NCI-H2081 treated with DMSO at 0.1 percent for 48 hours (cell line): ENCODE data around the gene LIPG.
"Not testable (repeated sequence)": the region's sequence is repeated elsewhere in the genome, so short reads cannot be mapped to it uniquely, and the experiment has no call there.

Source experiments
- DNase-seq: peaks from one replicate; lab custom pipeline; 2025; lab: John Stamatoyannopoulos, UW

The LIPG gene

DNA sequence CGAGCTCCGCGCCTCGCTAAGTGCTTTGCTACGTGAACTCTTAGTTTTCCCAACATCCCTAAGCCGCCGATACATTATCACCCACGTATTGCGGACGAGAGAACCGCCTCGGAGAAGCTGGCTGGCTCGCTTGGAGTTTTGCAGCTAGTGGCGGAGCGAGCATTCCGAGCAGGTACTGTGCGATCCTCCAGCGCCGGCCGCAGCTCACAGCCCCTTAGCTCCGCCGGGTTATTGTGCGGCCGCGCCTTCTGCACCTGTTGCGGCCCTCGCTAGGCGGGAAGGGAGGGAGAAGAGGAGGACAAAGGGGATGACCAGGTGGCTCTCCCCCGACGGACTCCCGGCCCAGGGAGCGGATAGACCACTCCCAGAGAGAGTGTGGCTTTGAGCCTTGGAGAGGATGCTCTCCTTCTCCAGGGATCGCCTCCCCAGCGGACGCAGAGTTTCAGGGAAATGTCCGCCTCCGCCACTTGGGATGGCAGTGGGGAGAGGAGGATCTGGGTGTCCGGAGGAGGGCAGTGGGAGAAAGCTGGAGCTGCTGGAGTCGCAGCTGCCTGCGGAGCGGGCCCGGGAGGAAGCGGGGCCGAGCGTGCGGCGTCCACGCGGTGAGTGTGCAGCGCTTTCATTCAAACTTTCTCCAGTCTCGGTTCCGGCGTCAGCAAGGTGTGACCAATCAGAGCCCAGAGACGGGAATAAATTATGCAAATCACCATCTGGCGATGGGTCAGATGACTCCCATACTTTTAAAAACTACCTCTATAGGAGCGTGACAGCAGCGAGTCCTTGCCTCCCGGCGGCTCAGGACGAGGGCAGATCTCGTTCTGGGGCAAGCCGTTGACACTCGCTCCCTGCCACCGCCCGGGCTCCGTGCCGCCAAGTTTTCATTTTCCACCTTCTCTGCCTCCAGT is at the start of gene LIPG:
LIPG (plus strand) TSS at position 769 of the 905 bp plus-strand sequence. CDS start 252 bp downstream, outside the sequence.
- DNase-seq: no peak

DNA sequence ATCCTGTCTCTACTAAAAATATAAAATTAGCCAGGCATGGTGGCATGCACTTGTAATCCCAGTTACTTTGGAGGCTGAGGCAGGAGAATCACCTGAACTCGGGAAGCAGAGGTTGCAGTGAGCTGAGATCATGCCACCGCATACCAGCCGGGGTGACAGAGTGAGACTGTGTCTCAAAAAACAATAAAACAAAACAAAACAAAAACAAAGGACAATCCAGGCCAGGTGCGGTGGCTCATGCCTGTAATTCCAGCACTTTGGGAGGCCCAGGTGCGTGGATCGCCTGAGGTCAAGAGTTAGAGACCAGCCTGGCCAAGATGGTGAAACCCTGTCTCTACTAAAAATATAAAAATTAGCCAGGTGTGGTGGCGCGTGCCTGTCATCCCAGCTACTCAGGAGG is 49.0 kb upstream of the LIPG start:
- not testable (repeated sequence) for DNase-seq

DNA sequence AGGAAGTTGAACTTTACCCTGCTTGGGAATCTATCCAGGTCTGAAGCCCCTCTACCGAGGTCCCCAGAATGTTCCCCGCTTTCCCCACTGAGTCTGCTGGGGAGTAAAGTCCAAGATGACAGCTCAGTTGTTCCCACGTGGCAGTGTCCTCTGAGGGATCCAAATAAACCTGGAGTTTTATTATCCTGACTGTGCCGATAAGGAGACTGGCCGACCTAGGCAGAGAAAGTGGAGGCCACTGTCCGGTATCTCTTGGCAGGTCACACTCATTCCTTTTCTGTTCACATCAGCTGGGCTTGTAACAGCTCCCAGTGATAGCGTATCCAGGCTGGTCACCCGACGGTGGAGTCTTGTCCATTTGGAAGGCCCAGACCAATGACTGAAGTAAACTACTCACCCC is 47.3 kb upstream of the LIPG start:
- DNase-seq: no peak

DNA sequence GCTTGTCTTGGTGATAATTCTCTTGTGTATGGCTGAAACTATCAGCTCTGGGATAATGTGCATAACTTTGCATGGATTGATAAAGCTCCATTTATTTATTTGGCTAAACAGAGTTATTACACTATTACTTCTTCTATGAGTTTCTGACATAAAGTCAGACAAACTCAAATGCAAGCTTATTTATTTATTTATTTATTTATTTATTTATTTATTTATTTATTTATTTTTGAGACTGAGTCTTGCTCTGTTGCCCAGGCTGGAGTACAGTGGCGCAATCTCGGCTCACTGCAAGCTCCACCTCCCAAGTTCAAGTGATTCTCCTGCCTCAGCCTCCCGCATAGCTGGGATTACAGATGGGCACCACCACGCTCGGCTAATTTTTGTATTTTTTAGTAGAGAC is 46.9 kb upstream of the LIPG start:
- not testable (repeated sequence) for DNase-seq

DNA sequence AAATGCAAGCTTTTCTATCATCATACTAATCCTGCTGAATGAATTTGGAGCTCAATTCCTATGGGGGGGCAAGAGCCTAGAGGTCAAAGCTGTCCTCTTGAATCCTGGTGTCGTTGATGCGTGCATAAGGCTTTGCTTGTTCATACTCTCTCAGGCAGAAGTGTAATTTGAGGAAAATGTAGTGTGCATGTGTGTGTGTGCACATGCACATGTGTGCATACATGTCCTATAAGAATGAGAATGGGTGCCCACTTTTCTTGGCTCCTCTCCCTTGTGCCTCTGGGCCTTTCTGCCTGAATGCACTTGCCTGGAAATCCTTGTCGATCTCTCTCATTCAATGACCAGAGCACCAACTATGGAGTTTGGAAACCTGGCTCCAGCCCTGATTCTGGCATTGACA is 46.3 kb upstream of the LIPG start:
- no peak for DNase-seq

DNA sequence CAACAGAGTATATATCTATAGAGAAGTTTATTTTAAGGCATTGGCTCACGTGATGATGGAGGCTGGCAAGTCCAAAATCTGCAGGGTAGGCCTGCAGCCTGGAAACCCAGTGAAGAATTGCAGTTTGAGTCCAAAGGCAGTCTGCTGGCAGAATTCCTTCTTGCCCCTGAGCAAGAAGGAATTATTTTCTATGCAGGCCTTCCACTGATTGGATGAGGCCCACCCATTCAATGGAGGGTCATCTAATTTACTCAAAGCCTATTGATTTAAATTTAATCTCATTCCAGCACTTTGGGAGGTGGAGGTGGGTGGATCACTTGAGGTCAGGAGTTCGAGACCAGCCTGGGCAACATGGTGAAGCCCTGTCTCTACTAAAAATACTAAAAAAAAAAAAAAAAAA is 44.4 kb upstream of the LIPG start:
- no peak for DNase-seq

DNA sequence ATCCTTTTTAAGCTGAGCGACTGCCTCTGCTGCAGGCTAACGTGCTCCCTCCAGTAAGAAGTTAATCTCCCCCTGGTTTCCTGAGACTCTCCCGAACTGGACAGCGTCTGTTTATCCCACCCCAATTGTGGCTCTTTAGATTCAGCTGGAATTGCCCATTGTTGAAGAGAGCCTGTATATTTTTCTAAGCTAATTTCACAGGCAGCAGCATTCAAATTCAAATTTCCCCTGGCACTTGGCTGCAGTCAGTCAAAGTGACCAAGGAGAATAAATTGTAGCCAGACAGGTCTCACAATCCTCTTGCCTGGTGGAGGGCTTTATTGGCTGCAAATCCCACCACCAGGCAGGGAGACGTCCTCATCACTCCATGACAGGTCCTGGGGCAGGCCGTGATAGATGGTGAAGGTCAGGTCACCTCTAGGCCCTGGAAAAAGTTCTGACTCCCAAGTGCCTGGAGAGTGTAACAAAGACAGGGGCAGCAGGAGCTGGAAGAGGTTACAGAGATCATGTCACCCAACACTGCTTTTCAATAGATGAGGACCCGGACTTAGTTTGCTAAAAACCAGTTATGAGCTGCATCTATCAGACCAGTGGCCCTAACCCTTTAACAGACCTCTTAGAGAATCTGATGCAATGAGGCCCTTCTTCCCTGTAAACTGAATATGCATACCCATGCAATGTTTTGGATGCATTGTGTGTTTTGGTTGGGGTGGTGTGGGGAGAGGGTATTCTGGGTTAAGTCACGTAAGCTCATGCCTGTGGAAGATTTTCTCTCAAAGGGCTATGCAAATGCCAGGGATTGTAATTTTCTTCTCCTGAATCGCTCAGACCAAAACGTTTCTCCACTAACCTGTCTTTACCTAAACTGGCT is 42.5 kb upstream of the LIPG start:
- no peak for DNase-seq

DNA sequence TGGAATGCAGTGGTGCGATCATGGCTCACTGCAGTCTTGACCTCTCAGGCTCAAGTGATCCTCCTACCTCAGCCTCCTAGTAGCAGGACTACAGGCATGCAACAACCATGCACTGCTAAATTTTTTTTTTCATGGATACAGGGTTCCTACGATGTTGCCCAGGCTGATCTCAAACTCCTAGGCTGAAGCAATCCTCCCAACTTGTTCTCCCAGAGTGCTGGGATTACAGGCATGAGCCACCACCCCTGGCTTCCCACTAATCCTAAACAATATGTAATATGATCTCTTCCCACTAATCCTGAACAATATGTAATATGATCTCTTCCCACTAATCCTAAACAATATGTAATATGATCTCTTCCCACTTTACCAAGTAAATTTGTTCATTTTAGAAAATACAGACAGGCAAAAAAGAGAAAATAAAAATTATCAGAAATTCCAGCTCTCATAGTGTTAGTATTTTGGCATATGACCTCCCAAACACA is 41.2 kb upstream of the LIPG start:
- no peak for DNase-seq

DNA sequence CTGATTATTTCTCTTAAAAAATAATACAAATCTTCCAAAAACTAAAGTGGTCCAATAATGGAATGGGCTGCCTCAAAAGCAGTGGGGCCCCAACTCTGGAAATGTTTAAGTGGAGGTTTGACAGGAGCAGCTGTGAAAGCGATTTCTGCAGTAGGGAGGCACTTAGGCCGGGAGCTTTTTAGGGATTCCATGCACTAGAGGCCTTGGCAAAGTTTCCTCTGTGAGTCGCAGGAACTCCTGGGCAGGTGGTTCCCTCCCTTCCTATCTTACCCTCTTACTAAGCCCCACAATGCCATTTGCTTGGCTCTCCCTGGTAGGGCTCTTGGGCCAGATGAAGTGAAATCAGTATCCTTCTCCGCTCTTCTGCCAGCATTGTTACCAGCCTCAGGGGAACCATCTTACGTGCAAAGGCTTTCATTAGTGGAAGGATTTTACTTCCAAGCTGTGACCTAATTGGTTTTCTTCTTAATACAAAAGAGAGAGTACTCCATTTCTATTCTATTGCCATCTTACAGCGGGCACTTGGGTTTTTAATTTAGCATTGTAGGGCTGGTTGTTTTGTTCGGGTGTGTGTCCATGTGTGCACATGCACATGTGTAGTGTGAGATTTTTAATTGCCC is 40.5 kb upstream of the LIPG start:
- no peak for DNase-seq

DNA sequence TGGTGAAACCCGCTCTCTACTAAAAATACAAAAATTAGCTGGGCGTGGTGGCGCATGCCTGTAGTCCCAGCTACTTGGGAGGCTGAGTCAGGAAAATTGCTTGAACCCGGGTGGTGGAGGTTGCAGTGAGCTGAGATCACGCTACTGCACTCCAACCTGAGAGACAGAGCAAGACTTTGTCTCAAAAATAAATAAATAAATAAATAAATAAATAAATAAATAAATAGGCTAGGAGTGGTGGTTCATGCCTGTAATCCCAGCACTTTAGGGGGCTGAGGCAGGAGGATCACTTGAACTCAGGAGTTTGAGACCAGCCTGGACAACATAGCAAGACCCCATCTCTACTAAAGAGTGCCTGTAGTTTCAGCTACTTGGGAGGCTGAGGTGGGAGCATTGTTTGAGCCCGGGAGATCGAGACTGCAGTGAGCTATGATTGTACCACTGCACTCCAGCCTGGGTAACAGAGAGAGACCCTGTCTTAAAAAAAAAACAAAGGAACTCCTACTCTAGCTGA is 38.2 kb upstream of the LIPG start:
- not testable (repeated sequence) for DNase-seq

DNA sequence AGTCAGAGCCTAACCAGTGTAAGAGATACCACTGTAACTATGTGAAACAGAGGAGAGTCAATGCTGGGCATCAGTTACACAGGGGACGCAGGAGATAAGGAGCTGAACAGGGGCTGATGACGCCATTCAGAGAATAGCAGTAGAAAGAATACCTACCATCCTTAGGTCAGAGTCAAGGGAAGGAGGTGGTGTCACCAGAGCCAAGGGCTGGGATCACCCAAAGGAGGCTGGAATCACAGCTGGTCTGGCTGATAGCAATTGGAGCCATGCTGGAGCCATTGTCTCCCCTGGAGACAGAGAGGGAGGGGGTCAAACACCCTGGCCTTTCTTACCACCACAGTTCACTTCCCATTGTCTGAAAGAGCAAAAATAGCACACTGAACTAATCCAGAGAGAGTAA is 37.5 kb upstream of the LIPG start:
- DNase-seq: no peak

DNA sequence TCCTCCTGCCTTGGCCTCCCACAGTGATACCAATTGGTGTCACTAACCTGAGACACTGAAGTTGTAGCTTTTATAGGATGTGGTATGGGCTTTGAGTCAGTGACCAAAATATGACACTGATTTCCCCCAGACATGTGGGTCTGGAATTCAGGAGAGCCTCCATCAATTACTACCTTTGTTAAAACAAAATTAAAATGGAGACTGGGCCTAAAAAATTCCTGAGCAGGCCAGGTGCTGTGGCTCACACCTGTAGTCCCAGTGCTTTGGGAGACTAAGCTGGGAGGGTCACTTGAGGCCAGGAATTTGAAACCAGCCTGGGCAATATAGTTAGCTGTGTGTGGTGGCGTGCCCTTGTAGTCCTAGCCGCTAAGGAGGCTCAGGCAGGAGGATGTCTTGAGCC is 36.9 kb upstream of the LIPG start:
- no peak for DNase-seq

DNA sequence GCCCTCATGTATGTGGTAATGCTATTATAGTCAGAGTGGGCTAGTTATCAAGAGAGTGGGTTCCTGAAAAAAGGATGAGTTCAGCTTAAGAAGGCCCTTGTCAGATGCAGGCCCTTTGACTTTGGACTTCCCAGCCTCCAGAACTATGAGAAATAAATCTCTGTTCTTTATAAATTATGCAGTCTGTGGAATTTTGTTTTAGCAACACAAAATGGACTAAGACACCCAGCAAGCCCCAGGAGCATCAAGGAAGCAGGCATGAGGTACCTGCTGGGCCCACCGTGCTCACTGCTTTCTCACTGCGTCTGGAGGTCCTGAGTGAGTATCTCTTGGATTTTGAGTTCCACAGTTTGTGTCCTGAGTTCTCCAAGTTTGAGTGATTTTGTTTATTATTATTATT is 35.9 kb upstream of the LIPG start:
- no peak for DNase-seq

DNA sequence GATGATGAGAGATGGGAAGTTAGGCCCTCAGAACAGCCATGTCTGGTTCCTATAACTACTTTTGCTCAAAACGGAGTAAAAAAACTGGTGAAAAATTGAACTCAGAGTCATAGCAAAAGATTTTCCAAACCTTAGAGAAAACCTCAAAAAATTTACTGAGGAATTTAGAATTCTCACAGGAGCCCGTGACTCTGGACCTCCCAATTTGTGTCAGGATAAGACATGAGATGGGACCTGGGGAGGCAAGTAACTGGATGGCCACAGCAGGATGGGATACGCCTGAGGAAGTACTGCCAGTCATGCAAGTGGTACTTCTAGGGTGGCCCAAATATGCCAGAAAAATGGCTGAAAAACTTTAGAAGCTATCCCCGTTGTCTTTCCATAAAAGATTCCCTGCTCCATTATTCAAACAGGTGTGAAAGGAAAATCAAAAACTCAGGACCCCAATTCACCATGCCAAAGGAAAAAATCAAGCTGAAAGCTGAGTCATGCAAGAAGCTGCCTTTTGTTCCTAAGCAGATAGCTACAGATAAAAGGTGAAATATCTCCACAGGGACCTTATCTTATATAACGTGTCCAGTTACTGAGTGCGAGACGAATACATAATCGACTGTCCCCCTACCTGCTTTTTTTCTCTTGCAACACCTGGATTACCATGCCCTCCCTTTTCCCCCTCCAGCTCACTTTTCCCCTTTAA is 34.1 kb upstream of the LIPG start:
- DNase-seq: no peak

DNA sequence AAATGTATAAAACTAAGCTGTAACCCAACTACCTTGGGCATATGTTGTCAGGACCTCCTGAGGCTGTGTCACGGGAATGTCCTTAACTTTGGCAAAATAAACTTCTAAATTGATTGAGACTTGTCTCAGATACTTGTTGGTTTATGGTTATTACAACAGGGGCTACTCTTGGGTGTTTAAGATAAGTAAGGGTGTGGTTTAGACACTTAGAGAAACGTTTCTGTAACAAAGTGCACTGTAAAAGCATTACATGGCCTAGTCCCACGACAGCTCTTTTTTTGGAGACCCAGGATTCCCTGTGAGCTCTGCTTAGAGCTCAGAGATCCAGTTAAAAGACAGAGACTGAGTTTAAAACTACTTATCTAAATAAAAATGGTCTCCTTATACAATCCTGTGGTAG is 32.3 kb upstream of the LIPG start:
- no peak for DNase-seq

DNA sequence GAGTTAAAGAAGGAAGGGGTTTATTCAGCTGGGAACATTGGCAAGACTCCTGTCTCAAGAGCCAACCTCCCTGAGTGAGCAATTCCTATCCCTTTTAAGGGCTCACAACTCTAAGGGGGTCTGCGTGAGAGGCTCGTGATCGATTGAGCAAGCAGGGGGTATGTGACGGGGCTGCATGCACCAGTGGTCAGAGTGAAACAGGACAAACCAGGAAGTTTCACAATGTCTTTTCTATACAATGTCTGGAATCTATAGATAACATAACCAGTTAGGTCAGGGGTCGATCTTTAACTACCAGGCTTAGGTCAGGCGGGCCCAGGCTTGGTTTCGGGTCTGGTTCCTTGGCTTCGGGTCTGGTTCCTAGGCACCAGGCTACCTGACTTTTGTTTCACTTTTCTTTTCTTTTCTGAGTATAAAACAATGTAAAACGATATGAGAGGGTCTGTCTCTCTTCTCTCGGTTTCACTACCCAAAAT is 30.1 kb upstream of the LIPG start:
- DNase-seq: no peak

DNA sequence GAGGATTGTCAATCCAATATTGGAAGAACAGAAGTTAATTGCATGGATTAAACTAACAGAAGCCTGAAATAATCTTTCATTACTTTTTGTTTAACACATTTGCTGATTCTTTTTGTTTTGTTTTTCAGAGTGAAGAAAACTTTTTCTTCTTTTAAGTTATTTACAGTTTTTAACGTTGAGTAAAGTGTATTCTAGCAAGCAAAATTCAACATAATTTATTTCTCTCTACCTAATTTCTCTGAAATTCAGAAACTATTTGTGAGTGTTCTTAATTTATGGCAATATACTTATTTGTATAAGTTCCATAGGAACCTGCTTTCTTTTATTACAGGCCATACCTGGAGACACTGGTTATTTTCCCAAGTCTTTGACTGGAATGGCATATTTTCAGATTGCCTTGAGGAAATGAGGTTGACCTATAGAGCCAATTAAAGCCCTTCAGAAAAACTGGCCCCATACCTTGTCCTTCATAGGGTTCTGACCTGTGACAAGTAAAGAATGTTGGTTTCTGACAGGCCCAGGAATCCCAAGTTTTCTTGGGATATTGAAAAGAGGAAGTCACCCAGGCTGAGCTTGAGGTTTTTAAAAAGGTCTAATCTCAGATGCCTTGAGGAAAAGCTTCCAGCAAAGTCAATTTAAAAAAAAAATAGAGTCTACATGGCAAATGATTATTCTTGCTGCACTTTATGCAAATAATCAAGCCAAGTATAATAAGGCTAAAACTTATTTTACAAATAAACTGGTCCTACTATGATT is 26.8 kb upstream of the LIPG start:
- no peak for DNase-seq

DNA sequence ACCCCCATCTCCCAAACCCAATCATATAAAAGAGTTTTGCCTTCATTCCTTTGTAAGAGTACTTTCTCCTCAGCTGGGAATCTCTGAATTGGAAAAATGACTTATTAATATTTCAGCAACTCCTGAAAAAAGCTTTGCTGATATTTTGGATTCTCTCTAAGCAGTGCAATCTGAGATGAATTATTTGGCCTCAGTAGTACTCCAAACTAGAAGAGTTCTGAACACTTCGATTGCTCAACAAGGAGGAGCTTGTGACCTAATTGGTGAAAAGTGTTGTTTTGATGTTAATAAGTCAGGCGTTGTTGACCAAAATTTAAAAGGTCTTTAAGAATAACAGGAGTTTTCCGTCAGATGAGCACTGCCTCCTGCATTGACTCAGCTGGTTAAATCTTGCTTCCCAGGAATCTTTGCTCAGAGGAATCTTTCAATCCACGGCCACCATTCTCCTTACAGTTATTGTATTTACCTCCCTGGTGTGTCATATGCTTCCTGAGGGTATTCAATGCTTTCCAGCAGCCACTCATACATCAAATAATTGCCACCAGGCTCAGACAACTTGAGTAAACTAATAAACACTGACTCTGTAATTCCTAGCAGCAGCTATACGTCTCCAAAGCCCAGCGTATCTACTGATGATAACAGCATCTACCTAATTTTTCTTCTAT is 24.5 kb upstream of the LIPG start:
- DNase-seq: no peak

DNA sequence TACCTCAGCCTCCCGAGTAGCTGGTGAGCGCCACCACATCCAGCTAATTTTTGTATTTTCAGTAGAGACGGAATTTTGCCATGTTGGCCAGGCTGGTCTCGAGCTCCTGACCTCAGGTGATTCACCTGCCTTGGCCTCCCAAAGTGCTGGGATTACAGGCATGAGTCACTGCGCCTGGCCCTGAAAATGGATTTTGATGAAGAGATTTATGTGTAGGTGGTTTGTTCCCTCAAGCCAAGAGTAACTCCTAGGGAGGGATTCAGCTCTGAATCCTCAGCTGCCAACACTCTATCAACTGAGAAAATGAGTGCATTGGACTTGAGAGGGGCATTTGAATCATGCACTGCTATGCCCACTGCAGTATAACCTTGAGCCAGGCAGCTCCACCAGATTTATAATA is 17.5 kb upstream of the LIPG start:
- DNase-seq: no peak

DNA sequence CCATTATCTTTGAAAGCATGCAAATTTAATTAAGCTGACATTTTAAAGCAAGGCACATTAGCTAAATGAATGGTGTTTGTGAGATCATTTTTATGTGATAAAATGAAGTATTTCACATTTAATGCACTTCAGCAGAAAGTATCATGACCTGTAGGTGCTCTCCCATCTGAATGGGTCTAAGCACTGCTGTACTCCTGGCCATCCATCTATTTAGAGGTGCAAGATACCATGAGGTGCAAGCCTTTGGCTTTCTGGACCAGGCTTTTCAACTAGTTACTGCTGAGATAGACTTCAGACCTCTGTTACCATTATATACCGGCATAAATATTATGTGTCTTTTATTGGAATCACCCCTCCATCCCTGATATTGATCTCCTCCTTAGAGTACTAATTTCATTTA is 15.6 kb upstream of the LIPG start:
- DNase-seq: no peak
